Fibroblast of skin of right quadriceps (primary cell): ENCODE measurements around the gene LAMC1.
A peak's percentile ranks its signal among the peaks of the same experiment; 100 is the strongest.

Experiments used
- DNase-seq: peaks from one replicate; pipeline ENCODE4 v3.0.0-alpha.2; 2013

Gene LAMC1

GRCh38 chr1:183021405-183022201 lies 1.6 kb upstream of the LAMC1 start:
- DNase-seq = no peak

- DNase-seq = peak; percentile 98
Observed at GRCh38 chr1:183022202-183023145, 746 bp upstream of the LAMC1 start.

- peak; percentile 47 for DNase-seq
Observed at GRCh38 chr1:183023601-183024316, 539 bp downstream of the LAMC1 start.

GRCh38 chr1:183024317-183025009 lies 1.2 kb downstream of the LAMC1 start:
- DNase-seq = peak; percentile 19

GRCh38 chr1:183025010-183025337 lies 1.8 kb downstream of the LAMC1 start:
- DNase-seq = no peak

GRCh38 chr1:183025782-183026774 lies 2.9 kb downstream of the LAMC1 start:
- DNase-seq = peak; percentile 24

GRCh38 chr1:183027031-183027430 lies 3.8 kb downstream of the LAMC1 start:
- DNase-seq = no peak

- no peak for DNase-seq
Observed at GRCh38 chr1:183027791-183028190, 4.6 kb downstream of the LAMC1 start.

GRCh38 chr1:183029591-183030000 lies 6.4 kb downstream of the LAMC1 start:
- peak; percentile 85 for DNase-seq

GRCh38 chr1:183030053-183030452 lies 6.8 kb downstream of the LAMC1 start:
- DNase-seq = peak; percentile 62

- peak; percentile 57 for DNase-seq
Observed at GRCh38 chr1:183032122-183032921, 9.1 kb downstream of the LAMC1 start.

- no peak for DNase-seq
Observed at GRCh38 chr1:183033205-183033604, 10.0 kb downstream of the LAMC1 start.

- DNase-seq = no peak
Observed at GRCh38 chr1:183034682-183035081, 11.5 kb downstream of the LAMC1 start.

- no peak for DNase-seq
Observed at GRCh38 chr1:183038333-183038866, 15.2 kb downstream of the LAMC1 start.

GRCh38 chr1:183038913-183039312 lies 15.7 kb downstream of the LAMC1 start:
- no peak for DNase-seq

GRCh38 chr1:183039330-183039729 lies 16.1 kb downstream of the LAMC1 start:
- no peak for DNase-seq

- peak; percentile 93 for DNase-seq
Observed at GRCh38 chr1:183039985-183040447, 16.8 kb downstream of the LAMC1 start.

- no peak for DNase-seq
Observed at GRCh38 chr1:183040547-183040971, 17.3 kb downstream of the LAMC1 start.

- DNase-seq = no peak
Observed at GRCh38 chr1:183043254-183043653, 20.0 kb downstream of the LAMC1 start.
